Large intestine (tissue), 3 donors: Measurements from ENCODE around the gene ITGA2B. TPM values are rescaled to one million over a fixed set of nuclear protein-coding genes. Genes with fewer than 3 reads are reported as not detected.
"Not testable (repeated sequence)": the region's sequence is repeated elsewhere in the genome, so short reads cannot be mapped to it uniquely, and the experiment has no call there.

Experiments used
- DNase-seq, 2 donors: peaks; one replicate each; pipeline versions ENCODE4 v3.0.0 to v3.0.0-alpha.2; 2013
- H3K27ac ChIP-seq: one replicate; pipeline ENCODE4 v1.5.1; 2013; ENCODE audit warnings: low read length
- H3K27me3 ChIP-seq: 2 replicates; pipeline ENCODE4 v1.6.1; 2013; ENCODE audit warnings: low read length; ENCODE audit not compliant: control insufficient read depth, insufficient read depth
- H3K36me3 ChIP-seq: 2 replicates; pipeline ENCODE4 v1.6.1; 2013; ENCODE audit warnings: low read length; ENCODE audit not compliant: control insufficient read depth, insufficient read depth
- H3K4me1 ChIP-seq: one replicate; pipeline ENCODE4 v1.6.1; 2013; ENCODE audit warnings: low read length; ENCODE audit not compliant: control insufficient read depth, insufficient read depth
- H3K4me3 ChIP-seq: one replicate; pipeline ENCODE4 v1.5.1; 2013; ENCODE audit warnings: low read length
- H3K9me3 ChIP-seq: one replicate; pipeline ENCODE4 v1.6.1; 2013; ENCODE audit warnings: mild to moderate bottlenecking, low read depth, low read length, moderate library complexity; ENCODE audit not compliant: control insufficient read depth
- WGBS: methylation state at CpG from one replicate; pipeline ENCODE4 v1.1.5; 2013; ENCODE audit warnings: low lambda C conversion rate; ENCODE audit not compliant: insufficient coverage; 5-methylcytosine and 5-hydroxymethylcytosine counted together
- polyA plus RNA-seq: library from polyadenylated mRNA; unstranded; fragments of 120-200 nt; gene quantifications from one replicate; pipeline ENCODE4 v1.2.1, GENCODE V29; 2013

ITGA2B gene
- polyA plus RNA-seq, 1 donor, result 1.1 TPM

DNA sequence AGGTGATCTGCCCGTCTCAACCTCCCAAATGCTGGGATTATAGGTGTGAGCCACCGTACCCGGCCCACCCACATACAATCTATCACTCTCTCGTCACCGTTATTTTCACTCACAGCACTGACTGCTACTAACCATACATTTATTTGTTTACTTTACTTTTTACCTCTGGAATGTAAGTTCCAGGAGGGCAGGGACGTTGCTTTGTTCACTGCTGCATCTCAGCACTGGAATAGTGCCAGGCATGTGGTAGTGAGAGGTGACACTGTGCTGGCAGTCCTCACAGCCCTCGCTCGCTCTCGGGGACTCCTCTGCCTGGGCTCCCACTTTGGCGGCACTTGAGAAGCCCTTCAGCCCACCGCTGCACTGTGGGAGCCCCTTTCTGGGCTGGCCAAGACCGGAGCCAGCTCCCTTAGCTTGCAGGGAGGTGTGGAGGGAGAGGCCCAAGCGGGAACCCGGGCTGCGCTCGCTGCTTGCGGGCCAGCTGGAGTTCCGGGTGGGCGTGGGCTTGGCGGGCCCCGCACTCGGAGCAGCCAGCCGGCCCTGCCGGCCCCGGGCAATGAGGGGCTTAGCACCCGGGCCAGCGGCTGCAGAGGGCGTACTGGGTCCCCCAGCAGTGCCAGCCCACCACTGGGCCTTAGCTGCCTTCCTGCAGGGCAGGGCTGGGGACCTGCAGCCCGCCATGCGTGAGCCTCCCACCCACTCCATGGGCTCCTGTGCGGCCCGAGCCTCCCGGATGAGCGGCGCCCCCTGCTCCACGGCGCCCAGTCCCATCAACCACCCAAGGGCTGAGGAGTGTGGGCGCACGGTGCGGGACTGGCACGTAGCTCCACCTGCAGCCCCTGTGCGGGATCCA lies 20.8 kb downstream of the ITGA2B start:
- no CpG with 5 or more reads among the region's 42 CpGs for WGBS
- H3K36me3 ChIP-seq, H3K9me3 ChIP-seq, H3K4me1 ChIP-seq, DNase-seq, H3K4me3 ChIP-seq, H3K27ac ChIP-seq: not testable (repeated sequence)
- peaks cover 25% of the 10 kb centered on the region for H3K27me3 ChIP-seq

DNA sequence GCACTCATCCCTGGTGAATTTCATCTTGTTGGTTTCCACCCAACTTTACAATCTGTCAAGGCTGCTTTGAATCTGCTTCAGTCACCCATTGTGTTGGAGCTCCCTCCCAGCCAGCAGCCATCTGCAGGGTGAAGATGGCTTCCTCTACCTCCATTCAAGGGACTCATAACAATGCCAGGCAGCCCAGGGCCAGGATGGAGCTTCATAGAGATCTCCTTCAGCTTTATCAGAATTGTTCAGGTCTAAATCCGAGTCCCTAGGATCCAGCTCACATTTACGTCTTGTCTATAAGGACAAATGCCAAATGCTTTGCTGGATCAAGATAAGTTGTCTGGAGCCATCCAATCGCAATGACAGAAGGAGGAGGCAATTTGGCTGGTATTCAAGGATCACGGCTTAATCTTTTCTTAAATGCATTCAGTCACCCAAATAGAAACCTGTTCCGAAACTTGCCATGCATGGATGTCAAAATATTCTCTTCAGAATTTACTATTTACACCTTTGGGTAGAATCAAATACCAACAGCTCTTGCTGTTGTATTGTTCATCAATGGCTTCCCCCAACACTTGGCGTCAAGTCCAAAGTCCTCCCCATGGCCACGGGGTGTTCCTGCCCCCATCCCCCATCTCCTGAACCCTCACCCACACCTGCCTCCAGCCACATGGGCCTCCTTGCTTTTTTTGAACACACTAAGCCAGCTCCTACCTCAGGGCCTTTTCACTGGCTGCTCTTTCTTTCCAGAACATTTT lies 22.0 kb downstream of the ITGA2B start:
- peak in 1 of 2 donors; percentile 1 for DNase-seq
- Histone ChIP-seq H3K36me3 (no peaks in the 10 kb centered on the region), H3K4me1 (no peaks in the 10 kb centered on the region), H3K4me3 (no peak overlapping the region), H3K27ac (no peak overlapping the region), H3K27me3 (peaks cover 34% of the 10 kb centered on the region), H3K9me3 (no peaks in the 10 kb centered on the region)
- WGBS, result no CpG with 5 or more reads among the region's 7 CpGs

DNA sequence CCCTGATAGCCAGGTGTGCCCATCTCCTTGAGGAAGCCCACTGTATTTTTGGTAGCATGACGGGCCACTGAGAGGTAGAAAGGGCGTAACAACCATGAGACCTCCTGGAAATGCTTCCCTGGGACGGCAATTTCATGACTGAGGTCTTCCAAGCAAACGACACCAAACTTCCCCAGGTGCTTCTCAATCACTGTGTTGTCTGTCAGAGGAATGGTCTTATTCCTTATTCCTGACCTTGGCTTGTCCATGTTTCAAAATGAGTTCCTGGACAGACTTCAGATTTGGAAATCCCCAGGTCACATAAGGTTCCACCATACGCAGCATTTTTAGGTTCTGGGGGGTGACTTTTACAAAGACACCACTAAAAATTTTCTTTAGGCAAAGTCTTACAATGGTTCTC lies 24.4 kb downstream of the ITGA2B start:
- no CpG with 5 or more reads among the region's 5 CpGs for WGBS
- not testable (repeated sequence) for H3K4me1 ChIP-seq, H3K4me3 ChIP-seq, H3K36me3 ChIP-seq, H3K27ac ChIP-seq, H3K9me3 ChIP-seq, DNase-seq
- peaks cover 35% of the 10 kb centered on the region for H3K27me3 ChIP-seq

DNA sequence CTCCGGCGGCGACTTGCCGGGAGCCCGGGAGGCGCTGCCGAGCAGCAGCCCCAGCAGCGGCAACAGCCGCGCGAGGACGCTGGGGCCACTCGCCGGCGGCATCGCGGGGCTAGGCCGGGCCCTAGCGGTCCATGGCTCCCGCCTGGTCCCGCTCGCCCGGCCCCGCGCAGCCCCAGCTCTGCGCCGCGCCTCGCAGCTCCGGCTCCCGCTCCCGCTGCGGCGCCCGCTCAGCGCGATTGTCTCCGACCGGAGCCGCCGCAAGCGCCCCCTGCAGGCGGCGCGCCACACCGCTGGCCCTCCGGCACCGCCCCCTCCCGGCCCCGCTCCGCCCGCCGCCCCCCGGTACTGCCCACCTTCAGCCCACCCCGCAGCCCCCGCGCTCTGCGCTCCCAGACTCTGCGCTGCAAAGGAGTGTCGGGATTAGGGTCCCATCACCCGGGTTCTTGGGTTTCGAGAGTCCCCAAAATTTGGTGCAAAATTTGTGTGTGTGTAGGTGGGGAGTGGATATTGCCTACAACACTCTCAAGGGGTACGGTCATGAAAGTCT lies 25.8 kb downstream of the ITGA2B start, which contains the start of gene FAM171A2:
TSS of gene FAM171A2 (minus strand) at position 241 of the 547 bp plus-strand sequence. CDS start at position 102, 139 bp downstream.
- peak within 1 kb of the TSS; percentile 23 for H3K27ac ChIP-seq

DNA sequence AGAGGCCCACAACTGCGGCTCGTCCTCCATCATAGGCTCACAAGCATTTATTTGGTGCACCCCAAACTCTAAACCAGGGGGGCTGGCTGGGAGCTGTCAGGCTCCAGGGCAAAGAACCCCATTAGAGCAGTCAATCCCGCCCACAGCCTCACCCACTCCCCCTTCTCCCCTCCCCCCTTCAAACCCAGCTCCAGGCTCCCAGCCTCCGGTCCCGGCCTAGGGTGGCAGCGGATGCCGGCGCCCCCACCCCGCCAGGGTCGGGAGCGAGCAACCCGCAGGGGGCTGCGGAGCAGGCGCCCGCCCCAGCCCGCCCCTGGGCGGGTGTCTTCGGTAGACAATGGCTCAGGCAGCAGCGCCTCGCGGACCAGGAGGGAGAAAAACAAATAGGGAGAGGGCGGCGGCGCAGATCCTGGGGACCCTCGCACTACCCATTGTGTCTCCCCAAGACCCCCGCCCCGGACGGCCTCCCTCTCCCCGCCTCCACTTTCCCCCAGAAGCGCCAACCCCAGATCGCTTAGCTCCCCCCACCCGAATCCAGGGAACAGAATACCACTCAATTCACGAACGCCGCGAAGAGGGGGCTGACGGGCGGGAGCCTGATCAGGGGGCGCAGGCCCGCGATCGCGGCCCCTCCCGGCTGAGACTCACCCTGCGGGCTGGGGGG lies 26.4 kb downstream of the ITGA2B start:
- Histone ChIP-seq H3K4me3 (peak overlapping the region; percentile 54), H3K4me1 (peaks cover 10% of the 10 kb centered on the region), H3K27me3 (peaks cover 35% of the 10 kb centered on the region), H3K9me3 (no peaks in the 10 kb centered on the region), H3K27ac (peak overlapping the region; percentile 23), H3K36me3 (no peaks in the 10 kb centered on the region)
- WGBS, result no CpG with 5 or more reads among the region's 45 CpGs
- DNase-seq, result no peak

More for the DNA sequence above, 25.8 kb downstream of the ITGA2B start, which contains the start of gene FAM171A2:
- WGBS, result no CpG with 5 or more reads among the region's 63 CpGs
- Histone ChIP-seq H3K9me3 (no peaks in the 10 kb centered on the region), H3K4me3 (peak within 1 kb of the TSS; percentile 54), H3K4me1 (peaks cover 10% of the 10 kb centered on the region), H3K36me3 (no peaks in the 10 kb centered on the region), H3K27me3 (peaks cover 35% of the 10 kb centered on the region)
- DNase-seq, result peak in 1 of 2 donors; percentile 58

DNA sequence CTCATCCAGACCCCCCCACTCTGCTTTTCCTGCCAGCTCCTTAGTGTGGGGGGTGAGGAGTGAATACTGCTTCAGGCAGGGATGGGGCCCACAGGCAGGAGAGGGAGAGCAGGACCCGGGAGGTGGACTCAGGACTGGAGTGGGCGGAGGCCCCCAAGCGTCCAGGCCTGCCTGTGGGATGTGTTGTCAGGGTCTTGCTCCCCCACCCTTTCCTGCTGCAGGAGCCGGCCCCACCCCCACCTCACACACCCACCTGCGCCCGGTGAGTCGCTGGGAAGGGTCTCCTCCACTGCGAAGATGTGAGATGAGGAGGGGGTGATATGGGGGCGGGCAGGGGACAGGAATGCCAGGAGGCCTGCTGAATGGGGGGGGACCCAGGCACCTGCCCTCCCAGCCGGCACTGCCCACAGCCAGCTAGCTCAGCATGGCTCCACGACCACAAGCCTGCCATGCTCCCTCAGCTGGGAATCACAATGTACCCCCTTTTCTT lies 26.9 kb downstream of the ITGA2B start:
- DNase-seq, result no peak
- H3K4me3 ChIP-seq, result peak overlapping the region; percentile 54
- no CpG with 5 or more reads among the region's 11 CpGs for WGBS
- no peaks in the 10 kb centered on the region for H3K9me3 ChIP-seq
- H3K36me3 ChIP-seq, result no peaks in the 10 kb centered on the region
- peaks cover 10% of the 10 kb centered on the region for H3K4me1 ChIP-seq
- peaks cover 32% of the 10 kb centered on the region for H3K27me3 ChIP-seq
- H3K27ac ChIP-seq, result no peak overlapping the region

DNA sequence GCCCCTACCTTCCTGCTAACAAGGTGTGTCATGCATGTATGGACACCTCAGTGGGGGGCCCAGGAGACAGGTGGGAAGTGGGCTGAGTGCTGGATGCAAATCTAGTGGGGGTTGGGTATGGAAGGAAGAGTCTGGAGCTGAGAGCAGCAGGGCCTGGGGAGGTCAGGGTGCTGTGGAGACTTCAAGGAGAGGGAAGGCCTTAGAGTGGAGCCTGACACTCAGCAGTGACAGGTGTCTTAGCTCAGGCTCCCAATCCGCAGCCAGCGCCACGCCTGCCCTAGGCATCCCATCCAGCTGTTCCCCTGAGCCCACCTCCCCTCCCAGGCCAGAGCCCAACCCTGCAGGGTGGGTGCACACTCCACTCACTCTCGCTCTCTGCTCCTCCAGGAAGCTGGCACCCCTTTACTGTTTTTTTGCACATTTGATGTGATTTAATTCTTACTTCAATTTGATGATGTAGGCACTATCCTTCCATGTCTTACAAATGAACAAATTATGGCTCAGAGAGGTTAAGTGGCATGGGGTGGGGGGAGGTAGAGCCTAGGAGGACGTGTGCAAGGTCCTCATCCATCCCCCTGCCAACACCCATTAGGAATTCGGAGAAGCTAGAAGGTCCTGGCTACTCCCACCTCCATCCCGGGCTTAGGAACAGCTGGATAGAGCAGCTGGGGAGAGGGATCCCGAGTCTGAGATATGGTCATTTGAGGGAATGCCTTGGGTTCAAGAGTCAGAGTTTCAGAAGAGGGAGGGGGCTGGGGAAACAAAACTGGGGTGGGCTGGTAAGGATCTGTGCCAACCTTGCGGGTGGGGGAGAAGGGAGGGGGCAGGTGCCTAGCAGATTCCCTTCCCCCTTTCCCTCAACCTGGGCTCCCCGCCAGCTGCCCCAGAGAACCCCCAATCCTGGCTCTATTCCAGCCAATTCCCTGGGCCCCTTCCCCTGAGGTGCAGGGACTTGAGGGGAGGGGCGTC lies 27.9 kb downstream of the ITGA2B start:
- Histone ChIP-seq H3K27ac (no peak overlapping the region), H3K4me3 (no peak overlapping the region), H3K4me1 (peaks cover 10% of the 10 kb centered on the region), H3K27me3 (peaks cover 27% of the 10 kb centered on the region), H3K36me3 (no peaks in the 10 kb centered on the region), H3K9me3 (no peaks in the 10 kb centered on the region)
- DNase-seq, result no peak
- WGBS, result 40% methylated on average over 1 of the region's 11 CpGs

DNA sequence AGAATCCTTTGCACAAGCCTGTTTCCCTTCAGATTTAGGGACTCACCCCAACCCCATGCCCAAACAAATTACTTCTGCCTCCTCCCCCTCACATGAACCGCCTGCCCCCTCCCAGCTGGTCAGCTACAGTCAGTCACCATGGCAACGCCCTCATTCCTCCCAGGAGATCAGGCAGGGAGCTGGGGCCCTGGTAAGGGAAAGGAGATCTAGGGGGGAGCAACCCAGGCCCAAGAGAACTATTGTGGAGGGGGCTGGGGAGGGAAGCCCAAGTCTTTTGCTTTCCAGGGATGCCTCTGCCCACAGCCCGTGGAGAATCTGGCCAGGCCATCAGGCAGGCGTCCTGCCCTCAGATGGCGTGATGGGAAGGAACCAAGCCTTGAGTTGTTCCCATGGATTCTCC lies 28.6 kb downstream of the ITGA2B start:
- Histone ChIP-seq H3K27ac (no peak overlapping the region), H3K36me3 (no peaks in the 10 kb centered on the region), H3K4me1 (peaks cover 10% of the 10 kb centered on the region), H3K27me3 (peaks cover 20% of the 10 kb centered on the region), H3K4me3 (no peak overlapping the region), H3K9me3 (no peaks in the 10 kb centered on the region)
- no peak for DNase-seq
- WGBS, result no CpG with 5 or more reads among the region's 5 CpGs

DNA sequence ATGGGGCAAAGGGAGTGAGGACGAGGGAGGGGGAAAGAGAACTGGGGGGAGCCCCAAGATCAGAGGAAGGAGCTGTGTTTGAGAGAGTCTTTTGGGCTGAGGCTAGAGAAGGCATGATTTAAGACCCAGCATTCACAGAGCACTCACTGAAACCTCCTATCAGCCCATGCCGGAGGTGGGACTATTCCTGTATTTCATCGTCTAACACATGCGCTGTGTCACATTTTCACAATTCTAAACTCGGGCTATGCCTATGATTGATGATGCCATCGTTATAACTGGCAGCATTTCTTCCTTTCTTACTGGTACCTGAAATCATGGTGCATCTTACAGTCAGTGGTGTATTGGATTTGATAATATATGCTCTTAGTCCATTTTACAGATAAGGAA lies 29.3 kb downstream of the ITGA2B start:
- Histone ChIP-seq H3K36me3 (peaks cover 3% of the 10 kb centered on the region), H3K4me1 (peaks cover 10% of the 10 kb centered on the region), H3K9me3 (no peaks in the 10 kb centered on the region), H3K27ac (no peak overlapping the region), H3K27me3 (peaks cover 20% of the 10 kb centered on the region), H3K4me3 (no peak overlapping the region)
- DNase-seq, result no peak
- no CpG with 5 or more reads among the region's 6 CpGs for WGBS
